GM18858 (cell line): ENCODE data around the gene NOL9.

ENCODE experiments used
- ATAC-seq: cut with Tn5 transposase; IDR thresholded peaks from one replicate; pipeline ENCODE4 v1.9.1; 2021; ENCODE audit not compliant: unreplicated experiment

NOL9 gene

GRCh38 chr1:6473156-6473555 lies 81.2 kb downstream of the NOL9 start:
- no peak for ATAC-seq

- no peak for ATAC-seq
These were observed 81.9 kb downstream of the NOL9 start for GRCh38 chr1:6472391-6472790.

- ATAC-seq, result no peak
These were observed 82.3 kb downstream of the NOL9 start for GRCh38 chr1:6471970-6472368.
